Tibial nerve (tissue), 4 donors: ENCODE measurements around the gene VWA3A. TPM values are rescaled to one million over a fixed set of nuclear protein-coding genes. Genes with fewer than 3 reads are reported as not detected.

ENCODE experiments used
- DNase-seq, 2 donors: peaks; one replicate each; pipeline ENCODE4 v3.0.0-alpha.2; 2019; ENCODE audit warnings: low spot score in 2 of 2
- H3K27ac ChIP-seq, 4 donors: fragments of 200-600 bp; sonication (generic) in 3 of 4; one replicate each; pipeline ENCODE4 v1.5.1; 2017 to 2019; ENCODE audit warnings: mild to moderate bottlenecking in 1 of 4
- H3K27me3 ChIP-seq, 2 donors: fragments of 200-600 bp; sonication (generic) in 1 of 2; one replicate each; pipeline versions ENCODE4 v1.5.1 to v1.6.0; 2017 to 2019
- H3K36me3 ChIP-seq, 3 donors: fragments of 200-600 bp; sonication (generic); one replicate each; pipeline ENCODE4 v1.5.1; 2018 to 2019
- H3K4me1 ChIP-seq, 4 donors: fragments of 200-600 bp; sonication (generic) in 3 of 4; one replicate each; pipeline ENCODE4 v1.5.1; 2017 to 2019
- H3K4me3 ChIP-seq, 4 donors: fragments of 200-600 bp; sonication (generic) in 3 of 4; one replicate each; pipeline ENCODE4 v1.5.1; 2017 to 2019; ENCODE audit warnings: mild to moderate bottlenecking in 1 of 4, moderate library complexity in 1 of 4
- H3K9me3 ChIP-seq, 4 donors: fragments of 200-600 bp; sonication (generic) in 3 of 4; one replicate each; pipeline ENCODE4 v1.5.1; 2017 to 2019
- EP300 ChIP-seq, 2 donors: sonication (generic); formaldehyde crosslinking; IDR thresholded peaks; one replicate each; pipeline ENCODE4 v1.6.1; 2017; ENCODE audit warnings: antibody characterized with exemption in 2 of 2, mild to moderate bottlenecking in 1 of 2
- POLR2A ChIP-seq, 2 donors: fragments of 450-650 bp; IDR thresholded peaks; one replicate each; pipeline ENCODE4 v1.6.1; 2017; ENCODE audit warnings: antibody characterized with exemption in 2 of 2, mild to moderate bottlenecking in 2 of 2, moderate library complexity in 2 of 2
- WGBS, 2 donors: methylation state at CpG; one replicate each; pipeline ENCODE4 v1.1.5; 2018; 5-methylcytosine and 5-hydroxymethylcytosine counted together
- total RNA-seq, 4 donors: library from RNA; depleted of rRNA; stranded (reverse); fragments of >200 nt; gene quantifications; one replicate each; pipeline ENCODE4 v1.1.0, GENCODE V29; 2016
- TF ChIP-seq, protein P1 (sequence below), 5 experiments: fragments of 200-600 bp in 3 of 5; fragments of 450-650 bp in 2 of 5; sonication (generic) in 3 of 5; IDR thresholded peaks; one replicate each; pipeline ENCODE4 v1.5.1; 2016 to 2019; ENCODE audit warnings: antibody characterized with exemption in 5 of 5, mild to moderate bottlenecking in 3 of 5, moderate library complexity in 2 of 5

Gene VWA3A
- total RNA-seq, 4 donors from 2014 or later, result 2.0 TPM; not detected in 3

DNA sequence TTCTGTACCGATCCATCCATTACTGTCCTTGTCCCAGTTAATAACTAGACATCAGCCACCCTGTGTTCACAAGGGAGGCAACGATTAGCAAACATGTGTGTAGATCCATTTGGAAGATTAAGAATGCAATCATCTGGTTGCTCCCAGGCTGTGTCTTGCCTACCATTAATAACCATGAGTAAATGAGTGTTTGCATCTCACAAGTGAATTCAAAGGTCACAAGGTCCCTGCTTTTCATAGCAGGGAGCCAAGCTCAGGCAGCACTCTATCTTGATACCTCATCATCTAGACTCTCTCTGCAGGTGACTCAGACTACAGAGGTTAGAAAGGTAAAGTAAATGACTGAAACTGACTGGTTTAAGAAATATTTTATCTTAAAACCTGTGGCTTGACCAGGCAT, 25.3 kb downstream of the VWA3A start:
- no peak overlapping the region for H3K27ac ChIP-seq
- no peak overlapping the region for H3K4me3 ChIP-seq
- H3K27me3 ChIP-seq, result no peaks in the 10 kb centered on the region
- TF ChIP-seq EP300 (IDR thresholded peaks at IDR 0.05) (no peak), POLR2A (IDR thresholded peaks at IDR 0.05) (no peak)
- TF ChIP-seq, protein P1, sequence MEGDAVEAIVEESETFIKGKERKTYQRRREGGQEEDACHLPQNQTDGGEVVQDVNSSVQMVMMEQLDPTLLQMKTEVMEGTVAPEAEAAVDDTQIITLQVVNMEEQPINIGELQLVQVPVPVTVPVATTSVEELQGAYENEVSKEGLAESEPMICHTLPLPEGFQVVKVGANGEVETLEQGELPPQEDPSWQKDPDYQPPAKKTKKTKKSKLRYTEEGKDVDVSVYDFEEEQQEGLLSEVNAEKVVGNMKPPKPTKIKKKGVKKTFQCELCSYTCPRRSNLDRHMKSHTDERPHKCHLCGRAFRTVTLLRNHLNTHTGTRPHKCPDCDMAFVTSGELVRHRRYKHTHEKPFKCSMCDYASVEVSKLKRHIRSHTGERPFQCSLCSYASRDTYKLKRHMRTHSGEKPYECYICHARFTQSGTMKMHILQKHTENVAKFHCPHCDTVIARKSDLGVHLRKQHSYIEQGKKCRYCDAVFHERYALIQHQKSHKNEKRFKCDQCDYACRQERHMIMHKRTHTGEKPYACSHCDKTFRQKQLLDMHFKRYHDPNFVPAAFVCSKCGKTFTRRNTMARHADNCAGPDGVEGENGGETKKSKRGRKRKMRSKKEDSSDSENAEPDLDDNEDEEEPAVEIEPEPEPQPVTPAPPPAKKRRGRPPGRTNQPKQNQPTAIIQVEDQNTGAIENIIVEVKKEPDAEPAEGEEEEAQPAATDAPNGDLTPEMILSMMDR (IDR thresholded peaks at IDR 0.05), result no peak
- WGBS, 2 donors, result 86 to 90% methylated on average over 2 of the region's 2 CpGs
- H3K36me3 ChIP-seq, result no peaks in the 10 kb centered on the region
- no peak for DNase-seq
- no peaks in the 10 kb centered on the region for H3K9me3 ChIP-seq
- no peaks in the 10 kb centered on the region for H3K4me1 ChIP-seq

GRCh38 chr16:22120440-22120839, 28.1 kb downstream of the VWA3A start:
- no peaks in the 10 kb centered on the region for H3K27me3 ChIP-seq
- no peaks in the 10 kb centered on the region for H3K36me3 ChIP-seq
- H3K4me1 ChIP-seq, result no peaks in the 10 kb centered on the region
- no peak overlapping the region for H3K27ac ChIP-seq
- WGBS, 2 donors, result 69 to 76% methylated on average over 3 of the region's 3 CpGs
- TF ChIP-seq EP300 (IDR thresholded peaks at IDR 0.05), result no peak
- TF ChIP-seq, protein P1 (IDR thresholded peaks at IDR 0.05), result no peak
- no peak overlapping the region for H3K4me3 ChIP-seq
- no peaks in the 10 kb centered on the region for H3K9me3 ChIP-seq
- no peak for DNase-seq

DNA sequence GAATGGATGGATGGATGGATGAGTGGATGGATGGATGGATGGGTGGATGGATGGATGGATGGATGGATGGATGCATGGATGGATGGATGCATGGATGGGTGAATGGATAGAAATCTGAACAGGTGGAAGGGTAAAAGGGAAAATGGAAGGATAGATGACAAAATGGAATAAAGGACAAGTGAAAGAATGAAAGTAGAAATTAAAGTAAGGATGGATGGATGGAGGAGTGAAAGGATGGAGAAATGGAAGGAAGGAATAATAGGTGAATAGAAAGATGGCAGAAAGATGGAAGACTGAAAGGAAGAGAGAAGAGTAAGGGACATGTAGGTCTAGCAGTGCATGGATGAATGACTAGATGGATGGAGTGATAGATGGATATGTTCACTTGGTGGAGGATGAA, 29.9 kb downstream of the VWA3A start:
- no peak overlapping the region for H3K4me3 ChIP-seq
- TF ChIP-seq, protein P1 (IDR thresholded peaks at IDR 0.05), result no peak
- TF ChIP-seq POLR2A (IDR thresholded peaks at IDR 0.05) (no peak), EP300 (IDR thresholded peaks at IDR 0.05) (no peak)
- H3K27me3 ChIP-seq, result no peaks in the 10 kb centered on the region
- no peak for DNase-seq
- H3K4me1 ChIP-seq, result no peaks in the 10 kb centered on the region
- no peaks in the 10 kb centered on the region for H3K36me3 ChIP-seq
- no peaks in the 10 kb centered on the region for H3K9me3 ChIP-seq
- no peak overlapping the region for H3K27ac ChIP-seq

- Histone ChIP-seq H3K4me1 (no peaks in the 10 kb centered on the region), H3K27ac (no peak overlapping the region), H3K27me3 (no peaks in the 10 kb centered on the region), H3K36me3 (no peaks in the 10 kb centered on the region), H3K4me3 (no peak overlapping the region), H3K9me3 (no peaks in the 10 kb centered on the region)
- no peak for DNase-seq
- WGBS, 2 donors, result 43 to 45% methylated on average over 3 of the region's 3 CpGs
- TF ChIP-seq, protein P1 (IDR thresholded peaks at IDR 0.05), result no peak
- TF ChIP-seq POLR2A (IDR thresholded peaks at IDR 0.05), result no peak
- no peak for TF ChIP-seq EP300 (IDR thresholded peaks at IDR 0.05)
These were observed 30.8 kb downstream of the VWA3A start for GRCh38 chr16:22123146-22123545.

GRCh38 chr16:22123759-22124490, 31.6 kb downstream of the VWA3A start:
- TF ChIP-seq EP300 (IDR thresholded peaks at IDR 0.05) (no peak), POLR2A (IDR thresholded peaks at IDR 0.05) (no peak)
- TF ChIP-seq, protein P1 (IDR thresholded peaks at IDR 0.05), result no peak
- H3K36me3 ChIP-seq, result no peaks in the 10 kb centered on the region
- no peak for DNase-seq
- no peaks in the 10 kb centered on the region for H3K4me1 ChIP-seq
- H3K4me3 ChIP-seq, result no peak overlapping the region
- 92 to 96% methylated on average over 7 of the region's 7 CpGs for WGBS, 2 donors
- no peaks in the 10 kb centered on the region for H3K27me3 ChIP-seq
- no peak overlapping the region for H3K27ac ChIP-seq
- no peaks in the 10 kb centered on the region for H3K9me3 ChIP-seq
